Peyer's patch (tissue), 4 donors: Measurements from ENCODE around the gene CRHR2.

Experiments
- POLR2A ChIP-seq, 2 donors: fragments of 450-650 bp; IDR thresholded peaks; one replicate each; pipeline ENCODE4 v1.5.1; 2017; ENCODE audit warnings: antibody characterized with exemption in 2 of 2, mild to moderate bottlenecking in 2 of 2, moderate library complexity in 2 of 2
- TF ChIP-seq, protein P1 (sequence below), 6 experiments: fragments of 450-650 bp in 4 of 6; fragments of 200-600 bp in 2 of 6; sonication (generic) in 1 of 6; IDR thresholded peaks; one replicate each; pipeline ENCODE4 v1.5.1; 2017 to 2019; ENCODE audit warnings: antibody characterized with exemption in 6 of 6, mild to moderate bottlenecking in 3 of 6, moderate library complexity in 1 of 6

DNA sequence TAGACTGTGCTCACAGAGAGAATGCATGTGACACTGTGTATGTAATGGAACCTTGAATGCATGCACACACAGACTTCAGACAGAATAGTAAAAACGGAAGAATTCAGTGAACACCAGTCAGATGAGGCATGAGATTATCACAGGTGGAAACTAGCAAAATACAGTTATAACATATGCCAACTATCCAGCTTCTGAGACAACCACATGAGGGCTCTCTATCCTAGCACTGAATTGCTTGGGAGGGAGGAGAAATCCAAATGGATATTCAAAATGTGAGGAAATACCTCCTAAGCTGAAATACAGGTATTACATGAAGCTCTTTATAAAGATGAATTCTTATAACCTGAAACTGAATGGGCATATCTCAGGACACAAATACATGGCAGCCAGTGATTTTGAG is 57.0 kb downstream of the CRHR2 start:
- TF ChIP-seq, protein P1, sequence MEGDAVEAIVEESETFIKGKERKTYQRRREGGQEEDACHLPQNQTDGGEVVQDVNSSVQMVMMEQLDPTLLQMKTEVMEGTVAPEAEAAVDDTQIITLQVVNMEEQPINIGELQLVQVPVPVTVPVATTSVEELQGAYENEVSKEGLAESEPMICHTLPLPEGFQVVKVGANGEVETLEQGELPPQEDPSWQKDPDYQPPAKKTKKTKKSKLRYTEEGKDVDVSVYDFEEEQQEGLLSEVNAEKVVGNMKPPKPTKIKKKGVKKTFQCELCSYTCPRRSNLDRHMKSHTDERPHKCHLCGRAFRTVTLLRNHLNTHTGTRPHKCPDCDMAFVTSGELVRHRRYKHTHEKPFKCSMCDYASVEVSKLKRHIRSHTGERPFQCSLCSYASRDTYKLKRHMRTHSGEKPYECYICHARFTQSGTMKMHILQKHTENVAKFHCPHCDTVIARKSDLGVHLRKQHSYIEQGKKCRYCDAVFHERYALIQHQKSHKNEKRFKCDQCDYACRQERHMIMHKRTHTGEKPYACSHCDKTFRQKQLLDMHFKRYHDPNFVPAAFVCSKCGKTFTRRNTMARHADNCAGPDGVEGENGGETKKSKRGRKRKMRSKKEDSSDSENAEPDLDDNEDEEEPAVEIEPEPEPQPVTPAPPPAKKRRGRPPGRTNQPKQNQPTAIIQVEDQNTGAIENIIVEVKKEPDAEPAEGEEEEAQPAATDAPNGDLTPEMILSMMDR (IDR thresholded peaks at IDR 0.05), result peak in 2 of 6 experiments; percentile 15
- TF ChIP-seq POLR2A (IDR thresholded peaks at IDR 0.05), result no peak
